Measurements from ENCODE around the gene DNAH3.

DNA sequence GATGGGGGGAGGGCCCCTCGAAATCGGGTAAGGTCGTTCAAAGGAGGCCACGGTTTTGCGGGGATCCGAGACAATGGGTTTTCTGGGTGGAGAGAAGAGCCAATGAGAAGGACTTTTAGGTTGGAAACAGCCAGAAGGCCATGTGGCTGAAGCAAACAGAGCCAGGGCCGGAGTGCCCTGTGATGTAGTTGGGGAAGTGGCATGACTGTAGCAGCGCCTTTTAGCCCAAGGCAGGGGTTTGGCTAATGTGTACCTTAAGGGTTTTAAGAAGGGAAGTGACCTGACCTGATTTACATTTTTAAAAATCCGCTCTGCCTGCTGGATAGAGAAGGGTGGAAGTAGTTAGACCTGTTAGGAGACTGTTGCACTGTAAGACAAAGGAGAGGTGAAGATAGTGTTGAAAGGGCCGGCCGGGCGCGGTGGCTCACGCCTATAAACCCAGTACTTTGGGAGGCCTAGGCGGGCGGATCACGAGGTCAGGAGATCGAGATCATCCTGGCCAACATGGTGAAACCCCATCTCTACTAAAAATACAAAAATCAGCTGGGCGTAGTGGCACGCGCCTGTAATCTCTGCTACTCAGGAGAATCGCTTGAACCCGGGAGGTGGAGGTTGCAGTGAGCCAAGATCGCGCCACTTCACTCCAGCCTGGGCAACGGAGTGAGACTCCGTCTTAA, 249.1 kb downstream of the DNAH3 start:
- TF ChIP-seq CTCF (IDR thresholded peaks at IDR 0.05) (no peak), POLR2A (IDR thresholded peaks at IDR 0.05) (no peak)
